OCI-LY1 (cell line): Measurements from ENCODE around the gene VOPP1.
A peak's percentile ranks its signal among the peaks of the same experiment; 100 is the strongest.

ENCODE experiments used
- H2AFZ ChIP-seq: fragments of 200-600 bp; sonication (generic), shearing (Covaris generic); 2 replicates; pipeline ENCODE4 v1.6.0; 2014; ENCODE audit warnings: antibody characterized with exemption, mild to moderate bottlenecking, low read length
- H3F3A ChIP-seq: fragments of 200-600 bp; sonication (generic), shearing (Covaris generic); 2 replicates; pipeline ENCODE4 v1.6.0; 2014; ENCODE audit warnings: mild to moderate bottlenecking, antibody characterized with exemption, low read length, moderate library complexity; ENCODE audit not compliant: insufficient read depth
- H3K27ac ChIP-seq: fragments of 200-600 bp; sonication (generic); 2 replicates; pipeline ENCODE4 v1.5.1; 2014; ENCODE audit warnings: low read length, mixed run types, mild to moderate bottlenecking, low read depth; ENCODE audit not compliant: poor library complexity, severe bottlenecking
- H3K27me3 ChIP-seq: fragments of 200-600 bp; sonication (generic); 2 replicates; pipeline ENCODE4 v1.6.0; 2014; ENCODE audit warnings: antibody characterized with exemption, mild to moderate bottlenecking, low read length, moderate library complexity; ENCODE audit not compliant: insufficient read depth
- H3K36me3 ChIP-seq: fragments of 200-600 bp; sonication (generic); 2 replicates; pipeline ENCODE4 v1.6.1; 2014; ENCODE audit warnings: mild to moderate bottlenecking, antibody characterized with exemption, low read length, moderate library complexity, mixed read lengths; ENCODE audit not compliant: insufficient read depth
- H3K4me1 ChIP-seq: fragments of 200-600 bp; sonication (generic); 2 replicates; pipeline ENCODE4 v1.5.1; 2014; ENCODE audit warnings: mild to moderate bottlenecking, low read length, moderate library complexity; ENCODE audit not compliant: insufficient read depth, severe bottlenecking
- H3K4me2 ChIP-seq: fragments of 200-600 bp; sonication (generic), shearing (Covaris generic); 2 replicates; pipeline ENCODE4 v1.6.1; 2014; ENCODE audit warnings: low read length
- H3K4me3 ChIP-seq: fragments of 200-600 bp; sonication (generic); 2 replicates; pipeline ENCODE4 v1.5.1; 2014; ENCODE audit warnings: low read length, low read depth, mild to moderate bottlenecking, mixed read lengths; ENCODE audit not compliant: poor library complexity, severe bottlenecking
- H3K79me2 ChIP-seq: fragments of 200-600 bp; shearing (Covaris generic); 2 replicates; pipeline ENCODE4 v1.6.1; 2016; ENCODE audit warnings: mixed run types, low read length, mixed read lengths; ENCODE audit not compliant: insufficient read depth
- H3K9ac ChIP-seq: fragments of 200-600 bp; sonication (generic), shearing (Covaris generic); 2 replicates; pipeline ENCODE4 v1.6.1; 2014; ENCODE audit warnings: mild to moderate bottlenecking, low read length, mixed read lengths
- H3K9me2 ChIP-seq: fragments of 200-600 bp; sonication (generic), shearing (Covaris generic); 2 replicates; pipeline ENCODE4 v1.6.1; 2014; ENCODE audit warnings: low read depth, mild to moderate bottlenecking, low read length, mixed read lengths
- H3K9me3 ChIP-seq: fragments of 200-600 bp; shearing (Covaris generic); 2 replicates; pipeline ENCODE4 v1.6.1; 2014; ENCODE audit warnings: low read length, mixed read lengths
- H4K20me1 ChIP-seq: fragments of 200-600 bp; sonication (generic), shearing (Covaris generic); 2 replicates; pipeline ENCODE4 v1.6.0; 2016; ENCODE audit warnings: mild to moderate bottlenecking, low read length; ENCODE audit not compliant: insufficient read depth
- EZH2 ChIP-seq: fragments of 200-600 bp; sonication (generic), shearing (Covaris generic); IDR thresholded peaks from 2 replicates; pipeline ENCODE4 v1.8.0; 2017; ENCODE audit warnings: borderline replicate concordance, mixed run types, mild to moderate bottlenecking, antibody characterized with exemption, low read length, moderate library complexity, mixed read lengths
- TF ChIP-seq, protein P1 (sequence below): fragments of 200-600 bp; sonication (generic), shearing (Covaris generic); IDR thresholded peaks from 2 replicates; pipeline ENCODE4 v1.5.1; 2017; ENCODE audit warnings: mild to moderate bottlenecking, antibody characterized with exemption, low read length, moderate library complexity, mixed read lengths

Gene VOPP1

DNA sequence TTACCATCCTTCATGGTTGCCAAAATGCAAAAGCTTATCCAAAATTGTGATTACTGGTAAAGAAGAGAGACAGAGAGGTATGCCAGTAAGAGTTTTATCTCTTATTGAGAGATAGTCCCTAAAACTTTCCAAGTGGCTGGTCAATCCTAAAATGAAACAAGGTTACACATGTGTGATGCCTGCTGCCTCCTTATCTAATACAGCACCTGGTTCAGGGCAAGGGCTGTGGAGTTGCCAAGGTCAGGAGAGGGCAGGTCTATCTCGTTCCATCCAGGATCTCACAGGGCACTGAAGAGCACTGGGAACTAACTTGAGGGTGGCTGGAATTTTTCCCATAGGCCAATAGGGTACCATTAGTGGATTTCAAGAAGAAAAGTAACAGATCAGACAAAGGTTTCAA lies 18.3 kb downstream of the VOPP1 start:
- H4K20me1 ChIP-seq, result no peaks in the 10 kb centered on the region
- peak overlapping the region; percentile 92 for H3K27ac ChIP-seq
- peak overlapping the region; percentile 24; the same call in 1 of the 2 replicates for H3K4me2 ChIP-seq
- no peaks in the 10 kb centered on the region for H3K9me3 ChIP-seq
- no peak overlapping the region for H3K4me3 ChIP-seq
- peaks cover 27% of the 10 kb centered on the region; the same call in 1 of the 2 replicates for H3K36me3 ChIP-seq
- no peak overlapping the region; the same call in 1 of the 2 replicates for H3K9ac ChIP-seq
- H2AFZ ChIP-seq, result no peak overlapping the region
- H3F3A ChIP-seq, result no peaks in the 10 kb centered on the region
- H3K4me1 ChIP-seq, result peaks cover 100% of the 10 kb centered on the region
- peaks cover 99% of the 10 kb centered on the region for H3K79me2 ChIP-seq
- no peaks in the 10 kb centered on the region for H3K9me2 ChIP-seq
- TF ChIP-seq, protein P1, sequence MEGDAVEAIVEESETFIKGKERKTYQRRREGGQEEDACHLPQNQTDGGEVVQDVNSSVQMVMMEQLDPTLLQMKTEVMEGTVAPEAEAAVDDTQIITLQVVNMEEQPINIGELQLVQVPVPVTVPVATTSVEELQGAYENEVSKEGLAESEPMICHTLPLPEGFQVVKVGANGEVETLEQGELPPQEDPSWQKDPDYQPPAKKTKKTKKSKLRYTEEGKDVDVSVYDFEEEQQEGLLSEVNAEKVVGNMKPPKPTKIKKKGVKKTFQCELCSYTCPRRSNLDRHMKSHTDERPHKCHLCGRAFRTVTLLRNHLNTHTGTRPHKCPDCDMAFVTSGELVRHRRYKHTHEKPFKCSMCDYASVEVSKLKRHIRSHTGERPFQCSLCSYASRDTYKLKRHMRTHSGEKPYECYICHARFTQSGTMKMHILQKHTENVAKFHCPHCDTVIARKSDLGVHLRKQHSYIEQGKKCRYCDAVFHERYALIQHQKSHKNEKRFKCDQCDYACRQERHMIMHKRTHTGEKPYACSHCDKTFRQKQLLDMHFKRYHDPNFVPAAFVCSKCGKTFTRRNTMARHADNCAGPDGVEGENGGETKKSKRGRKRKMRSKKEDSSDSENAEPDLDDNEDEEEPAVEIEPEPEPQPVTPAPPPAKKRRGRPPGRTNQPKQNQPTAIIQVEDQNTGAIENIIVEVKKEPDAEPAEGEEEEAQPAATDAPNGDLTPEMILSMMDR, result no peak
- TF ChIP-seq EZH2, result no peak
- H3K27me3 ChIP-seq, result no peaks in the 10 kb centered on the region

DNA sequence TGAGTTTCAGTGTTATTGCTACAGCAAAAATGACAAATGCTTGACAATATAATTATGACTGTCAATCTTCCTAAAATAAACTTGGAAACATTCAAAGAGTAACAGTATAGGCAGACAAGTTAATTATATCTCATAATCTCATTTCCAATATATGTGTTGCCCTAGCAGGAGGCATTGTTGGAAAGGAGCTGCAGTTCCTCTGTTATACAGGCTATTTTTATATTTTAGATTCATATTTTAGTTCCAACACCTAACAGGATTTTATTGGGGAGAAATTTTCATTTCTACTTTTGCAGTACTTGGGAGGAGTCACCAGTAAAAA lies 19.3 kb downstream of the VOPP1 start:
- no peaks in the 10 kb centered on the region for H3K9me3 ChIP-seq
- no peak overlapping the region for H3K4me3 ChIP-seq
- no peaks in the 10 kb centered on the region for H3F3A ChIP-seq
- peaks cover 100% of the 10 kb centered on the region for H3K4me1 ChIP-seq
- peak overlapping the region; percentile 92 for H3K27ac ChIP-seq
- peaks cover 99% of the 10 kb centered on the region for H3K79me2 ChIP-seq
- no peaks in the 10 kb centered on the region for H4K20me1 ChIP-seq
- no peak overlapping the region for H2AFZ ChIP-seq
- no peak overlapping the region; the same call in 1 of the 2 replicates for H3K4me2 ChIP-seq
- no peak for TF ChIP-seq EZH2
- H3K36me3 ChIP-seq, result peaks cover 27% of the 10 kb centered on the region; the same call in 1 of the 2 replicates
- no peak overlapping the region for H3K9ac ChIP-seq
- no peaks in the 10 kb centered on the region for H3K27me3 ChIP-seq
- H3K9me2 ChIP-seq, result no peaks in the 10 kb centered on the region

DNA sequence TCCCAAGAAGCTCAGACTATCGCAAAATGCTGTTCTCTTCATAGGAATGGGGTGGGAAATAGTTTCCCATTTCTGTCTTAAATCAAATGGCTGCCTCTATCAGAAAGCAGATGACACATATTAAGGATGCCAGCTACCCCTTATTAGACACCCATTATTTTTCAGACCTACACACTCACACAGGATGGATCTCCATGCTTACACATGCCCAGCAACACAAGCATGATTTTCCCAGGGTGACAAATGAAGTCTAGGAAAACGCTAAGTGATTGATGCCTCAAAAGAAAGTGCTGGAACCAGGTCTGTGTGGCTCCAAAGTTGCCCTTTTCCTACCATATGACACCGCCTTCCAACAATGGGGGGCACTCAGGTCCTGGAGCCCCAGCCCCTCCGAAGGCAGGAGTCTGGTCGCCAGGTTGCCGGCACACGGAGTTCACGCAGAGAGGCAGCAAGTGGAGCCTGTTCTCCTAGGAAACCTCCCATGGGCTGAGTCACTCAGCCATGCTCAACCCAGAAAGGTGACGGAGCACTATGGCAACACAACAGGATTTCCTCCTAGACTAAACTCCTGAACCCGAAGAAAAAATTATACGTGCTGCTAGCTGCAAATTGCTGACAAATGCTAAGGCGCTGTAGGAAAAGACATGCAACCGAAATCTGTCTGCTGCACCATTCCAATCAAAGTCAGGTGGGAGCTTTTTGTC lies 19.8 kb downstream of the VOPP1 start:
- H3K79me2 ChIP-seq, result peaks cover 99% of the 10 kb centered on the region
- no peak overlapping the region for H3K4me3 ChIP-seq
- no peak overlapping the region for H3K9ac ChIP-seq
- H2AFZ ChIP-seq, result no peak overlapping the region
- H3K9me2 ChIP-seq, result no peaks in the 10 kb centered on the region
- H4K20me1 ChIP-seq, result no peaks in the 10 kb centered on the region
- TF ChIP-seq EZH2, result no peak
- TF ChIP-seq, protein P1, result no peak
- H3K36me3 ChIP-seq, result peaks cover 27% of the 10 kb centered on the region; the same call in 1 of the 2 replicates
- H3K27me3 ChIP-seq, result no peaks in the 10 kb centered on the region
- no peaks in the 10 kb centered on the region for H3K9me3 ChIP-seq
- no peak overlapping the region; the same call in 1 of the 2 replicates for H3K4me2 ChIP-seq
- H3K27ac ChIP-seq, result peak overlapping the region; percentile 92
- H3F3A ChIP-seq, result no peaks in the 10 kb centered on the region
- H3K4me1 ChIP-seq, result peaks cover 100% of the 10 kb centered on the region
